Fibroblast of mammary gland (primary cell): ENCODE measurements around the gene PDRG1.
"Not testable (repeated sequence)": the region's sequence is repeated elsewhere in the genome, so short reads cannot be mapped to it uniquely, and the experiment has no call there.

Experiments
- DNase-seq: peaks from one replicate; pipeline ENCODE4 v3.0.0-alpha.2; 2010; ENCODE audit warnings: low read depth
- H3K4me3 ChIP-seq: 2 replicates; pipeline ENCODE4 v1.5.1; 2011; ENCODE audit warnings: low read depth, mild to moderate bottlenecking, low read length, moderate library complexity; ENCODE audit not compliant: control insufficient read depth
- TF ChIP-seq, protein P1 (sequence below): conservative IDR thresholded peaks from 2 replicates; pipeline ENCODE4 v1.5.1; 2011; ENCODE audit warnings: low read depth, low read length, inconsistent platforms; ENCODE audit not compliant: control insufficient read depth, insufficient read depth

Gene PDRG1

DNA sequence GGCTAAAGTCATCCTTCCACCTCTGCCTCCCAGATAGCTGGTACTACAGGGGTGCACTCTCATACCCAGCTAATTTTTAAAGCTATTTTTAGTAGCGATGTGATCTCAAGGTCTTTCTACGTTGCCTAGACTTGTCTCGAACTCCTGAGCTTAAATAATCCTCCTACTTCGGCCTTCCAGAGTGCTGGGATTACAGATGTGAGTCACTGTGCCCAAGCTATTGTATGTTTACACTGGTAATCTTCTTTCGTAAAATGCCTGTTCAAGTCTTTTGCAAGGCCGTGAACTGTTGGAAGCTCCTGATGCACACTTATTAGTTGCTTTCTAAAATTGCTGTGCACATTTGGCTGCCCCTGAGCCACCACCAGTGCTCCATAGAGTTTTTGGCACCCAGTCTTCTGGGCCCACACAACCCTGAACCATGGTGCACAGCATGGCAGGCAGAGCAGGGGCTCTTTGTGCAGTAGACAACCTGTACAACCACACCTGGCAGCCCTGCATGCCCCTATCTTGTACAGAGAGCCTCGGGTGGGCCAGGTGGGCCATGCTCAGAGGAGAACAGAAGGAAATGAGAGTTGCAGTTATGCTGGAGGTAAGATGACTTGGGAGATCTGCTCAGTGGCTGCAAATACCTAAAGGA lies 33.3 kb downstream of the PDRG1 start:
- TF ChIP-seq, protein P1, sequence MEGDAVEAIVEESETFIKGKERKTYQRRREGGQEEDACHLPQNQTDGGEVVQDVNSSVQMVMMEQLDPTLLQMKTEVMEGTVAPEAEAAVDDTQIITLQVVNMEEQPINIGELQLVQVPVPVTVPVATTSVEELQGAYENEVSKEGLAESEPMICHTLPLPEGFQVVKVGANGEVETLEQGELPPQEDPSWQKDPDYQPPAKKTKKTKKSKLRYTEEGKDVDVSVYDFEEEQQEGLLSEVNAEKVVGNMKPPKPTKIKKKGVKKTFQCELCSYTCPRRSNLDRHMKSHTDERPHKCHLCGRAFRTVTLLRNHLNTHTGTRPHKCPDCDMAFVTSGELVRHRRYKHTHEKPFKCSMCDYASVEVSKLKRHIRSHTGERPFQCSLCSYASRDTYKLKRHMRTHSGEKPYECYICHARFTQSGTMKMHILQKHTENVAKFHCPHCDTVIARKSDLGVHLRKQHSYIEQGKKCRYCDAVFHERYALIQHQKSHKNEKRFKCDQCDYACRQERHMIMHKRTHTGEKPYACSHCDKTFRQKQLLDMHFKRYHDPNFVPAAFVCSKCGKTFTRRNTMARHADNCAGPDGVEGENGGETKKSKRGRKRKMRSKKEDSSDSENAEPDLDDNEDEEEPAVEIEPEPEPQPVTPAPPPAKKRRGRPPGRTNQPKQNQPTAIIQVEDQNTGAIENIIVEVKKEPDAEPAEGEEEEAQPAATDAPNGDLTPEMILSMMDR: no peak
- no peak for DNase-seq
- H3K4me3 ChIP-seq: no peak overlapping the region

DNA sequence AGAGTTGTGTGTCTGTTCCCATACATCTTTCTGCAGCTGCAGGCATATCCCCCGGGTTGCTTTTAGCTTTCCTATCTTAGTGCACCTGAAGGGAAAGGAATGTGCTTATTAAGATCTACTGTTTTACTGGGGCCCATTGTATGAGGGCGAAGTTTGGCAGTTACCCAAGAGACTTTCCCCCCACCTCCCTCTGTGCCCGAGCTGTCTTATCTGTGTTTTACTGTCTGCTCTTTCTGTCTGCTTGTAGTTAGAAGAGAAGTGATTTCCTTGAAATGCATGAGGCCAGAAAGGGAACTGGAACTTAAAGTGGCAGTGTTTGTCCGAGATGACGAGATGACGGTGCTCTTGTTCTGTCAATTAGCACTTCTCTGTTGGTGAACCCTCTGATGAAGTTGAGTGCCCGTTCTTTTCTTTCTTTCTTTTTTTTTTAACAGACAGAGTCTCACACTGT lies 33.9 kb downstream of the PDRG1 start:
- H3K4me3 ChIP-seq: not testable (repeated sequence)

DNA sequence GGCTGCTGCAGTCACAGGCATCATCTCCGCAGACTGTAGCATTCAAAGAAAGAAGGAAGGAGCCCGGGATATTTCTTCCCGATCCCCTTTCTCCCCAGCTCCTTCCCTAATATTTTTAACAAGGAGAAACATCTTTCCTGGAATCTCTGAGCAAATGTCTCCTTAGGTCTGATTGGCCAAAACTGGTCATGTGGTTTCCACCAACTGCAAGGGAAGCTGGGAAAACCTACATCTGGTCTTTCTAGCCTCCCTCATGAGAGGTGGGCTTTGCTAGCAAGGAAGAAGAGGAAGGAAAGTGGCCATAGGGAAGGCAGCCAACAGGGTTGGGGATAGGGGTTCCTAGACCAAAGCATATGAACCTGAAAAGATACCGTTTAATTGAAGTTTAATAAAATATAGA lies 35.1 kb downstream of the PDRG1 start:
- DNase-seq: no peak
- no peak overlapping the region for H3K4me3 ChIP-seq
- TF ChIP-seq, protein P1: no peak

More for the DNA sequence above, 33.9 kb downstream of the PDRG1 start:
- DNase-seq: not testable (repeated sequence)

DNA sequence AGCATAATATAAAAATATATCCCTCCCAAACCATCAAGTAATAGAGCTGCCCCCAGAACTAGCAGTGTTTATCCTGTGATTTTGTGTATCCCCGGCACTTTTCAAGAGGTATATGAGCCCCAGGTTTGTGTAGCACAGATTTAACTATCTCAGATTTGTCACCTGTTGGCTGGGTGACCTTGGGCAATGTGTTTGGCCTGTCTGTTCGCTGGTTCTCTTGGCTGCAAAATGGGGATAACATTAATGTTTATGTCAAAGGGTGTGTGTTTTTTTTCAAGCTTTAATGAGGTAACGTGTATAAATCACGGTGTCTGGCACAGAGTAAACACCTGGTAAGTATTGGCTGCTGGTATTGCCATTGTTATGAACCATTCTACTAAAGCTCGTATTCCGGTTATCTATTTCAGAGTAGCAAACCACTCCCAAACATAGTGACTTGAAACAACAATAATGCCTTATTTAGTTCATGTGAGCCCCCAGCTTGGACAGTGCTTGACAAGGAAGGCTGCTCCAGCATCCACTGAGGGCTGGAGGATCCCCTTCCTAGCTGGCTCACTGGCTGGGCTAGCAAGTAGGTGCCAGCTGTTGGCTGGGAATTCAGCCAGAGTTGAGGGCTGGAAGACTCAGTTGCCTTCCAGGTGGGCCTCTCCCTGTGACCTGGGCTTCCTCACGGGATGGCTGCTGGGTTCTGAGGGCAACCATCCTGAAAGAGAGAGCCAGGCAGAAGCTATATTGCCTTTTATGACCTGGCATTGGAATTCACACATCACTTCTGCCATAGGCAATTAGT lies 36.2 kb downstream of the PDRG1 start:
- no peak overlapping the region for H3K4me3 ChIP-seq
- no peak for DNase-seq
- TF ChIP-seq, protein P1: no peak

DNA sequence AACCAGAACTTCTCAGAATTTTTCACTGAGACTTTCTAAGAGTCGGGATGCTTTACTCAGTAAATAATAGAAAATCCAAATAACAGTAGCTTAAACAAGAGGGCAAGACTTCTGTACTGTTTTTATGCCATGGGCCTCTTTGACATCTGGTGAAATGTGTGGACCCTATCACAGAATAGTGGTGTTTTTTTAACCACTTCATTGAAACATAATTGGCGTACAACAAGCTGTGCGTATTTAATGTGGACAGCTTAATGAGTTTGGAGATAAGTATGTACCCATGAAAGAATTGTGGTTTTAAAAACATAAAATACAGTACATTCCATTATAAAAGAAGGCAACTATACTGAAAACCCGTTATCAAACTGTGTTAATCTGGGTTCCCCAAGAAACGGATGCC lies 37.7 kb downstream of the PDRG1 start:
- TF ChIP-seq, protein P1: no peak
- no peak for DNase-seq
- H3K4me3 ChIP-seq: no peak overlapping the region

DNA sequence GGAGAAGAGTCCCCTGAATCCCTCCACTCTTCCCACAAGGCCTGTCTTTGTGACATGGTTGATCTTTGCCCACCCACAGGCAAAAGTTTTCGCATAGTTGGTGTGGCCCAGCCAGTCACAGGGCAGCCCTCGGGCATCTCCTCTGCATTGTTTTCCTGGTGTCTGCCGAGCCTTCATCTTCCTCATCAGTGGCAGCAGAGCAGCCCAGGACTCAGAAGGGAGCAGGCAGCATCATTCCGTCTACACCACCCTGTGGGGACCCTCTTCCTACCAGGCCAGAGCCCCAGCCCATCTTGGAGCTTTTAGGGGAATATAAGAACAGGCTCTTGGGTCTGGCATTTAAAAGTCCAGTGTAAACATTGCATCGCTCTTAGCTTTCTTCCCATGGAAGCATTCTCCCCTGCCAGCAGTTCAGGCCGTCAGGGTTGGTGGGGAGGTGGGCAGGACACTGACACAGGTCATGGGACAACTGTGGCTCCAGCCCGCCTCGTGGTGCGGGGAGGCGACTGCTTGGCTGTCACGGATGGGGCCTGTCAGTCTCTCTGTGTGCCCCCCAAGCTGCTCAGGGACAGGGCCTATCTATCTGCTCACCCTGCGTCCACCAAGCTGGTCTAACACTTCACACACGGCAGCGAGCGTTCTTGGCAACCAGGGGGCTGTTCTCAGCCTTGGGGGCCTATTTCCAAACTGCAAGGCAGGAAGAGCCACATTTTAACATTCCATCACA lies 38.3 kb downstream of the PDRG1 start:
- DNase-seq: no peak
- TF ChIP-seq, protein P1: no peak
- H3K4me3 ChIP-seq: no peak overlapping the region
